ENCODE data around the gene ZFP37. TPM values are rescaled to one million over a fixed set of nuclear protein-coding genes. Genes with fewer than 3 reads are reported as not detected.
A peak's percentile ranks its signal among the peaks of the same experiment; 100 is the strongest.

ZFP37 gene
- total RNA-seq, 2 donors from 2014 or later: 1.6 to 3.2 TPM

DNA sequence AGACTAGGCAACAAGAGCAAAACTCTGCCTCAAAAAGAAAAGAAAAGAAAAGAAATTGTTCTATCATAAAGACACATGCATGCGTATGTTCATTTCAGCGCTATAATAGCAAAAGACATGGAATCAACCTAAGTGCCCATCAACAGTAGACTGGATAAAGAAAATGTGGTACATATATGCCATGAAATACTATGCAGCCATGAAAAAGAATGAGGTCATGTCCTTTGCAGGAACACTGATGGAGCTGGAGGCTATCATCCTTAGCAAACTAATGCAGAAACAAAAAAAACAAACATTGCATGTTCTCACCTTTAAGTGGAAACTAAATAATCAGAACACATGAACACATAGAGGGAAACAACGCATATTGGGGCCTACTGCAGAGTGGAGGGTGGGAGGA is 38.3 kb downstream of the ZFP37 start:
- Mint-ChIP-seq H3K36me3 (ENCODE audit: low read depth) (no peaks in the 10 kb centered on the region), H3K9me3 (peaks cover 31% of the 10 kb centered on the region), H3K27ac (no peak overlapping the region), H3K4me1 (no peaks in the 10 kb centered on the region), H3K27me3 (peaks cover 3% of the 10 kb centered on the region), H3K4me3 (no peak overlapping the region)
- ATAC-seq (replicated peaks): no peak

DNA sequence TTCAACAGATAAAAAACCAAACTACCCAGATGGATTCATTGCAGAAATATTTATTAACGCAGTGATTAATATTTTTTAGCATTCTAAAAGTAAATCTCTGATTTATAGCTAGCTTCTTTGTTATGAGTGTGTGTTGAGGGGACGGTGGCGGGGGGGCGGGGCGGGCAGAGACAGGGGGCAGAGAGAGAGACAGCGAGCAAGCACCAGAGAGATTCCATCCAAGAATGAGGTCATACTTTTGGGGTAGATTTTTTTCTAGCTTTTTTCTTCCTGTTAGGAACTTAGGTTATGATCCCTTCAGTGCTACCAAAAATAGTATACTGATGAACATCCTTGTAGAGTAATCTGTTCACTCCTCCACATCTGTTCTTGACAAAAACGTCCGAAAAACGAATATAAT is 44.0 kb downstream of the ZFP37 start:
- Mint-ChIP-seq H3K27me3 (peaks cover 8% of the 10 kb centered on the region), H3K4me3 (peak overlapping the region; percentile 65), H3K27ac (no peak overlapping the region), H3K9me3 (peaks cover 18% of the 10 kb centered on the region), H3K4me1 (no peaks in the 10 kb centered on the region), H3K36me3 (ENCODE audit: low read depth) (no peaks in the 10 kb centered on the region)
- no peak for ATAC-seq (replicated peaks)

DNA sequence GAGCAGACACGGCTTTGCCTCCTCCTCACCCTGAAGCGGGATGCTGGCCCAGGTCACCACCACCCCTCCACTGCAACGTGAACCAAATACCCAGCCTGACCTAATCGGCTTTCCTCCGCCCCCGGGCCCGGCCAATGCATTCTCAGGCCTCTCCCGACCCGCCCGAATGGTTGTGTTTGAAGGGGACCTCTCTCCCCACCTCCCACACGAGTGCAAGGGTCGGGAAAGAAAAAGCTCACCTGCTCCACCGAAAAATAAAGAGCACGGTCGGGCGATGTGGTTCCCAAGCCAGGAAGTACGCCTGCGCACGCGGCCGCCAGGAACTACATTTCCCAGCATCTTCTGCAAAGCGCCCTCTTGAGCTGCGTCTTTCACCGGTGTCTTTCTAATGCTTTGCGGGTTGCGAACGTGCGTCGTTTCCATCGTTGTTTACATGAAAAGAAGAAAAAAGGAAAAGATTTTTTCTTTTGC is 44.6 kb downstream of the ZFP37 start, which contains the start of gene ZNF883:
Gene ZNF883, minus strand, starts transcription at position 282 of the 471 bp plus-strand sequence.
- Mint-ChIP-seq H3K9me3 (peaks cover 18% of the 10 kb centered on the region), H3K4me3 (peak within 1 kb of the TSS; percentile 65), H3K36me3 (ENCODE audit: low read depth) (no peaks in the 10 kb centered on the region), H3K27me3 (peaks cover 8% of the 10 kb centered on the region), H3K27ac (no peak within 1 kb of the TSS), H3K4me1 (no peaks in the 10 kb centered on the region)
- ATAC-seq (replicated peaks): no peak

DNA sequence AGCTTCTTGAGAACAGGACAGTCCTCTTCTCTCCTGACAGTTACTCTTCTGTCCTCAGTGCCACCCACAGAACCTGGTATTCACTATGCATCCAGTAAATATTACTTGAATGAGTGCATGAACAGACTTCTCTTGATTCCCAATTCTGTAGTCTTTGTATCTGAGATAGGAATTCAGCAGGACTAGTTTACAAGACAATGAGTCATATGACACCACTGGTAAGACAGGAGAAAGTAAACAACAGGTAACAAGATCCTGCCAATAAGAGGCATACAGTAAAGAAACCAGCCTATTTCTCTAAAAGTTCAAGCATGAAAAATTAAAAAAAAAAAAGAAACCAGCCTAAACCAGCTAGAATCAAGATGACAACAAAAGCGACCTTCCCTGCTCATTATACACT is 50.7 kb downstream of the ZFP37 start:
- H3K27me3 Mint-ChIP-seq: no peaks in the 10 kb centered on the region
- no peaks in the 10 kb centered on the region for H3K4me1 Mint-ChIP-seq
- no peak overlapping the region for H3K27ac Mint-ChIP-seq
- no peak for ATAC-seq (replicated peaks)
- no peak overlapping the region for H3K4me3 Mint-ChIP-seq
- peaks cover 19% of the 10 kb centered on the region for H3K36me3 Mint-ChIP-seq (ENCODE audit: low read depth)
- peaks cover 30% of the 10 kb centered on the region for H3K9me3 Mint-ChIP-seq

DNA sequence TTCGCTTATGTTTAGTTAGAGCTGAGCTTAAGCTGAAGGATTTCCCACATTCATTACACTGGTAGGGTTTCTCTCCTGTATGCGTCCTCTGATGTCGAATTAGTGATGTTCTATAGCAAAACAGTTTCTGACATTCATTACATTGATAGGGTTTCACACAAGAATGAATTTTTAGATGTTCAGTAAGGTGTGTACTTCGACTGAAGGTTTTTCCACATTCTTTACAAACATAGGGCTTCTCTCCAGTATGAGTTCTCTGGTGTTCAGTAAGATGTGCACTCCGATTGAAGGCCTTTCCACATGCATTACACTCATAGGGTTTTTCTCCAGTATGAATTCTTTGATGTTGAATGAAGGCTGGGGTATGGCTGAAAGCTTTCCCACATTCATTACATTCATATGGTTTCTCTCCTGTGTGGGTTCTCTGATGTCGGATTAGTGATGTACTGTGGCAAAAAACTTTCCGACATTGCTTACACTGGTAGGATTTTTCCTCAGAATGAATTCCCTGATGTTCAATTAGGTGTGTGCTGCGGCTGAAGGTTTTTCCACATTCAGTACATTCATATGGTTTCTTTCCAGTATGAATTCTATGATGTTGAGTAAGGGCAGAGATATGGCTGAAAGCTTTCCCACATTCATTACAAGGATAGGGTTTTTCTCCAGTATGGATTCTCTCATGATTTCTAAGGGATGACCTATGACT is 59.1 kb downstream of the ZFP37 start:
- Mint-ChIP-seq H3K27me3 (peaks cover 4% of the 10 kb centered on the region), H3K9me3 (peaks cover 47% of the 10 kb centered on the region), H3K4me1 (no peaks in the 10 kb centered on the region), H3K36me3 (ENCODE audit: low read depth) (peaks cover 36% of the 10 kb centered on the region), H3K27ac (no peak overlapping the region), H3K4me3 (no peak overlapping the region)
- no peak for ATAC-seq (replicated peaks)

Other genes starting within 250 kb of the ZFP37 start
- not detected for gene SLC46A2, start 165.8 kb downstream of the ZFP37 start, total RNA-seq
- gene ZNF883, start 44.5 kb downstream of the ZFP37 start, total RNA-seq: under 1 TPM; 0.71 to 0.76 TPM
- 10 to 100 TPM in 1 of 2 donors, 1 to 10 TPM in 1; 4.7 to 10.9 TPM for gene SLC31A2, start 94.3 kb upstream of the ZFP37 start, total RNA-seq
- 10 to 100 TPM; 41.2 to 41.5 TPM for gene FKBP15, start 164.6 kb upstream of the ZFP37 start, total RNA-seq
- gene SLC31A1, start 164.8 kb upstream of the ZFP37 start, total RNA-seq: 10 to 100 TPM; 13.1 to 17.3 TPM
- gene CDC26, start 218.8 kb upstream of the ZFP37 start, total RNA-seq: 10 to 100 TPM; 47.0 to 47.9 TPM
- 10 to 100 TPM; 41.3 to 51.1 TPM for gene PRPF4, start 218.9 kb upstream of the ZFP37 start, total RNA-seq
- 10 to 100 TPM in 1 of 2 donors, 1 to 10 TPM in 1; 1.9 to 10.9 TPM for gene RNF183, start 246.7 kb upstream of the ZFP37 start, total RNA-seq

Data from activated T-helper 17 cell treated with anti-CD3 and anti-CD28 coated beads, Interleukin-2, amount 50 U/mL, for 72 hours (primary cell).